WTC11 (cell line): ENCODE measurements around the gene CFAP299. TPM values are rescaled to one million over a fixed set of nuclear protein-coding genes. Genes with fewer than 3 reads are reported as not detected.
"Not testable (repeated sequence)": the region's sequence is repeated elsewhere in the genome, so short reads cannot be mapped to it uniquely, and the experiment has no call there.

Experiments used
- ATAC-seq: fragments of 200-7000 bp; cut with Tn5 transposase; 2 replicates; pipeline ENCODE4 v1.10.0; 2021; ENCODE audit warnings: mild to moderate bottlenecking, moderate library complexity
- CTCF ChIA-PET: fragments of 300-600 bp; sonication (Branson Sonifier 250); formaldehyde crosslinking; loops from one replicate; lab custom pipeline; 2021; ENCODE audit warnings: antibody characterized with exemption; lab: Charles Lee
- POLR2A ChIA-PET: fragments of 350-600 bp; sonication (Branson Sonifier 250); formaldehyde crosslinking; loops from one replicate; lab custom pipeline; 2021; ENCODE audit warnings: antibody characterized with exemption; lab: Charles Lee
- DNase-seq: peaks from one replicate; pipeline ENCODE4 v3.0.0; 2021; ENCODE audit warnings: low spot score
- H3K27ac Mint-ChIP-seq: 2 replicates; pipeline ENCODE4 v1.8.0; 2021; ENCODE audit warnings: mixed read lengths
- H3K27me3 Mint-ChIP-seq: 2 replicates; pipeline ENCODE4 v1.8.0; 2021; ENCODE audit warnings: low read depth, mild to moderate bottlenecking, moderate library complexity, mixed read lengths
- H3K36me3 Mint-ChIP-seq: 2 replicates; pipeline ENCODE4 v1.8.0; 2021; ENCODE audit warnings: mixed read lengths
- H3K4me1 Mint-ChIP-seq: 2 replicates; pipeline ENCODE4 v1.8.0; 2022; ENCODE audit warnings: mixed read lengths
- H3K4me3 Mint-ChIP-seq: 2 replicates; pipeline ENCODE4 v1.8.0; 2021; ENCODE audit warnings: mild to moderate bottlenecking, moderate library complexity, mixed read lengths
- H3K9me3 Mint-ChIP-seq: 2 replicates; pipeline ENCODE4 v1.8.0; 2021; ENCODE audit warnings: mixed read lengths
- ATF2 ChIP-seq: sonication (generic); formaldehyde crosslinking; IDR thresholded peaks from 2 replicates; pipeline ENCODE4 v1.8.1; 2022; ENCODE audit warnings: low read depth, missing genetic modification reagents, borderline replicate concordance
- ATF6 ChIP-seq: sonication (generic); formaldehyde crosslinking; IDR thresholded peaks from 2 replicates; pipeline ENCODE4 v1.8.1; 2023; ENCODE audit warnings: mild to moderate bottlenecking, missing genetic modification reagents
- CREB1 ChIP-seq: sonication (generic); formaldehyde crosslinking; IDR thresholded peaks from 2 replicates; pipeline ENCODE4 v1.8.0; 2023; ENCODE audit warnings: mild to moderate bottlenecking, missing genetic modification reagents
- CREM ChIP-seq: sonication (generic); formaldehyde crosslinking; IDR thresholded peaks from 2 replicates; pipeline ENCODE4 v1.8.1; 2022; ENCODE audit warnings: mild to moderate bottlenecking, missing genetic modification reagents, moderate library complexity
- FOXK1 ChIP-seq: sonication (generic); formaldehyde crosslinking; IDR thresholded peaks from 2 replicates; pipeline ENCODE4 v1.8.0; 2022; ENCODE audit warnings: mild to moderate bottlenecking, moderate library complexity, missing genetic modification reagents
- MAX ChIP-seq: sonication (generic); formaldehyde crosslinking; IDR thresholded peaks from 2 replicates; pipeline ENCODE4 v1.8.0; 2022; ENCODE audit warnings: mild to moderate bottlenecking, missing genetic modification reagents
- MYBL2 ChIP-seq: sonication (generic); formaldehyde crosslinking; IDR thresholded peaks from 2 replicates; pipeline ENCODE4 v1.8.1; 2023; ENCODE audit warnings: mild to moderate bottlenecking, moderate library complexity, missing genetic modification reagents
- PRDM15 ChIP-seq: sonication (generic); formaldehyde crosslinking; IDR thresholded peaks from 2 replicates; pipeline ENCODE4 v1.8.0; 2022; ENCODE audit warnings: missing genetic modification reagents
- SP1 ChIP-seq: sonication (generic); formaldehyde crosslinking; conservative IDR thresholded peaks from 2 replicates; pipeline ENCODE4 v1.8.1; 2022; ENCODE audit warnings: missing genetic modification reagents
- ZNF263 ChIP-seq: sonication (generic); formaldehyde crosslinking; IDR thresholded peaks from 2 replicates; pipeline ENCODE4 v1.8.1; 2022; ENCODE audit warnings: low read depth, mild to moderate bottlenecking, moderate library complexity, missing genetic modification reagents
- ZSCAN18 ChIP-seq: fragments of 250-450 bp; sonication (Bioruptor Pico); IDR thresholded peaks from 2 replicates; pipeline ENCODE4 v2.1.2; 2022; ENCODE audit warnings: mild to moderate bottlenecking, moderate library complexity
- total RNA-seq: library from RNA; stranded (reverse); gene quantifications from 3 replicates; pipeline ENCODE4 v1.2.3, GENCODE V29; 2021

Gene CFAP299
- total RNA-seq, 1 experiment from 2014 or later, result not detected

GRCh38 chr4:80788798-80789197 lies 453.3 kb downstream of the CFAP299 start:
- no peaks in the 10 kb centered on the region for H3K27me3 Mint-ChIP-seq
- ATAC-seq, result no peak
- H3K27ac Mint-ChIP-seq, result no peak overlapping the region
- peaks cover 11% of the 10 kb centered on the region for H3K9me3 Mint-ChIP-seq
- no peak for TF ChIP-seq CREM (CRISPR knock-in tag)
- no peak for TF ChIP-seq CREB1
- no peak for TF ChIP-seq FOXK1 (CRISPR knock-in tag)
- TF ChIP-seq PRDM15 (CRISPR knock-in tag), result no peak
- no peak for TF ChIP-seq ZSCAN18
- TF ChIP-seq ATF2 (CRISPR knock-in tag), result no peak
- TF ChIP-seq, all 79 proteins: peak for 0
- Mint-ChIP-seq H3K4me1 (no peaks in the 10 kb centered on the region), H3K36me3 (peaks cover 5% of the 10 kb centered on the region), H3K4me3 (no peak overlapping the region)
- POLR2A ChIA-PET, result no interaction called here
- no peak for DNase-seq
- CTCF ChIA-PET, result no interaction called here

GRCh38 chr4:80790152-80790551 lies 454.6 kb downstream of the CFAP299 start:
- H3K4me1 Mint-ChIP-seq, result no peaks in the 10 kb centered on the region
- TF ChIP-seq MAX (CRISPR knock-in tag) (no peak), ATF6 (CRISPR knock-in tag) (no peak), SP1 (CRISPR knock-in tag) (no peak), MYBL2 (no peak), ZNF263 (CRISPR knock-in tag) (no peak)
- H3K36me3 Mint-ChIP-seq, result peaks cover 5% of the 10 kb centered on the region
- CTCF ChIA-PET, result no interaction called here
- ATAC-seq, result no peak
- POLR2A ChIA-PET, result no interaction called here
- H3K4me3 Mint-ChIP-seq, result no peak overlapping the region
- DNase-seq, result no peak
- H3K27me3 Mint-ChIP-seq, result no peaks in the 10 kb centered on the region
- H3K9me3 Mint-ChIP-seq, result peaks cover 25% of the 10 kb centered on the region
- no peak overlapping the region for H3K27ac Mint-ChIP-seq

GRCh38 chr4:80793660-80794059 lies 458.1 kb downstream of the CFAP299 start:
- H3K4me3 Mint-ChIP-seq, H3K27me3 Mint-ChIP-seq, CTCF ChIA-PET, H3K27ac Mint-ChIP-seq, DNase-seq, ATAC-seq, POLR2A ChIA-PET, H3K4me1 Mint-ChIP-seq: not testable (repeated sequence)
- Mint-ChIP-seq H3K9me3 (peaks cover 56% of the 10 kb centered on the region), H3K36me3 (peaks cover 20% of the 10 kb centered on the region)
